ENCODE measurements around the gene FAM107B. TPM values are rescaled to one million over a fixed set of nuclear protein-coding genes. Genes with fewer than 3 reads are reported as not detected.
A peak's percentile ranks its signal among the peaks of the same experiment; 100 is the strongest.

FAM107B gene
- total and polyA plus RNA-seq, 2 of the 8 experiments (the other 6 are each of a cell fraction or from before 2014, with no cell fraction given), result 7.5 to 28.1 TPM

DNA sequence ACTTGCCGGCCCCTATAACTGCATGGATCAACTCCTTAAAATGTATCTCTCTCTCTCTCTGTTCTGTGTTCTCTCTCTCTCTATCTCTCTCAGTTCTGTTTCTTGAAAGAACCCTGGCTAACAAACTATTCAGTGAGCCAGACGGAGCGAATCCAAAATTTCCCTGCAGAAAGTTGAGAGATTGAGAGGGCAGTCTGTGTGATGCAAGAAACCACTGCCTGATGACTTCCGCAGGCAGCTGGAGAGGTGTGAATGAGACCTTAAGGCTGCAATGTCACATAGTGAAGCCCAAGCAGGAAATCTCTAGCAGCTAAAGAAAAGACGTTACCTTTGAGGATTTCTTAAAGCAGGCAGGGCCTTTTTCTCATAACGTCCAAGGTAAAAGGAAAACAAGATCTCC, 17.3 kb downstream of the FAM107B start:
- Histone ChIP-seq H3K79me1 (ENCODE audit: low read depth, low read length) (no peaks in the 10 kb centered on the region), H3K14ac (ENCODE audit: insufficient read length) (no peak overlapping the region), H3K4me3 (ENCODE audit: extremely low read depth in 1 of 4, insufficient read depth in 2 of 4, low read depth in 3 of 4, low read length in 4 of 4) (no peak overlapping the region), H3K56ac (replicated peaks; ENCODE audit: insufficient read length, low read depth, low read length) (no peak overlapping the region), H3K79me2 (ENCODE audit: control insufficient read depth in 1 of 2, insufficient read depth in 2 of 2, low read length in 2 of 2) (no peaks in the 10 kb centered on the region), H4K8ac (ENCODE audit: extremely low read depth, insufficient read depth, low read length) (no peak overlapping the region), H3K27ac (ENCODE audit: low read depth, low read length) (no peak overlapping the region), H3K27me3 (replicated peaks in 1 of 4; ENCODE audit: control insufficient read depth in 3 of 4, extremely low read depth in 1 of 4, insufficient read depth in 3 of 4, low read length in 3 of 4) (no peaks in the 10 kb centered on the region), H3K4me2 (ENCODE audit: insufficient read depth in 1 of 2, low read depth in 2 of 2, low read length in 2 of 2) (no peak overlapping the region), H2AFZ (ENCODE audit: low read length) (peak overlapping the region; percentile 39; the same call in 1 of the 2 replicates), H4K91ac (replicated peaks; ENCODE audit: insufficient read length, low read length) (no peak overlapping the region), H2BK120ac (replicated peaks; ENCODE audit: low read depth, low read length) (no peak overlapping the region), H4K5ac (ENCODE audit: insufficient read length, low read depth, low read length) (no peak overlapping the region), H3K4ac (replicated peaks; ENCODE audit: insufficient read length, low read depth, low read length) (no peak overlapping the region), H2BK12ac (ENCODE audit: low read depth, low read length) (no peak overlapping the region), H3K9ac (replicated peaks in 1 of 4; ENCODE audit: extremely low read depth in 1 of 4, low read depth in 3 of 4, low read length in 3 of 4) (no peak overlapping the region), H3K36me3 (ENCODE audit: control insufficient read depth in 2 of 4, insufficient read depth in 4 of 4, low read length in 3 of 4) (no peaks in the 10 kb centered on the region), H3K18ac (ENCODE audit: extremely low read depth, low read length) (no peak overlapping the region), H2AK5ac (ENCODE audit: low read depth, low read length) (no peak overlapping the region), H4K20me1 (replicated peaks in 1 of 2; ENCODE audit: control insufficient read depth in 1 of 2, insufficient read depth in 2 of 2, low read length in 2 of 2) (no peaks in the 10 kb centered on the region), H2BK20ac (ENCODE audit: low read length) (no peak overlapping the region), H3K9me3 (ENCODE audit: insufficient read depth in 2 of 2, low read depth in 1 of 2, low read length in 1 of 2) (no peaks in the 10 kb centered on the region), H3K23me2 (ENCODE audit: low read depth, low read length) (no peaks in the 10 kb centered on the region), H3K23ac (ENCODE audit: insufficient read length) (no peak overlapping the region), H3K4me1 (replicated peaks in 1 of 4; ENCODE audit: control insufficient read depth in 3 of 4, insufficient read depth in 4 of 4, low read length in 3 of 4) (no peaks in the 10 kb centered on the region), H2BK15ac (ENCODE audit: low read length) (no peak overlapping the region), H2BK5ac (ENCODE audit: low read depth, low read length) (no peak overlapping the region)
- no peak for DNase-seq (ENCODE audit: low read depth in 1 of 2, low spot score in 2 of 2)
- ChIA-PET CTCF (ENCODE audit: partially characterized antibody) (interaction anchor here (0.6 kb wide), 1 partner anchor 105 kb away, joined by 4 read pairs; no protein-coding TSS in a partner anchor), POLR2A (ENCODE audit: partially characterized antibody) (no interaction called here)
- WGBS, 2 experiments (ENCODE audit: extremely low coverage in 1 of 2, insufficient coverage in 1 of 2, insufficient read length in 1 of 2, insufficient replicate concordance in 2 of 2, low coverage in 1 of 2, low lambda C conversion rate in 2 of 2, missing lambda C conversion rate in 1 of 2), result 82% methylated on average over 6 of the region's 6 CpGs; no CpG with 5 or more reads in 1 of the 2 experiments
- no peak for FAIRE-seq
- no peak for TF ChIP-seq ASH2L (IDR thresholded peaks at IDR 0.05; ENCODE audit: low read length)
- no peak for TF ChIP-seq RXRA (IDR thresholded peaks at IDR 0.05; ENCODE audit: insufficient read depth, low read depth, low read length)
- no peak for TF ChIP-seq KDM4A (IDR thresholded peaks at IDR 0.05; ENCODE audit: low read depth, low read length, severe bottlenecking)
- TF ChIP-seq CREB1 (IDR thresholded peaks at IDR 0.05), result no peak
- no peak for TF ChIP-seq SP4 (IDR thresholded peaks at IDR 0.05; ENCODE audit: low read length)
- TF ChIP-seq SAP30 (IDR thresholded peaks at IDR 0.05; ENCODE audit: insufficient read depth, insufficient replicate concordance, low read length), result no peak
- TF ChIP-seq BRCA1 (IDR thresholded peaks at IDR 0.05; ENCODE audit: low read depth, low read length), result no peak
- TF ChIP-seq KDM1A (IDR thresholded peaks at IDR 0.05; ENCODE audit: borderline replicate concordance, low read length), result no peak
- TF ChIP-seq SRF (IDR thresholded peaks at IDR 0.05; ENCODE audit: low read depth, low read length), result no peak
- no peak for TF ChIP-seq E2F6 (IDR thresholded peaks at IDR 0.05)
- no peak for TF ChIP-seq BACH1 (IDR thresholded peaks at IDR 0.05; ENCODE audit: low read length)
- no peak for TF ChIP-seq TBP (IDR thresholded peaks at IDR 0.05; ENCODE audit: low read depth, low read length)
- no peak for TF ChIP-seq POLR2A (IDR thresholded peaks at IDR 0.05; ENCODE audit: control extremely low read depth in 1 of 2, low read depth in 2 of 2, low read length in 2 of 2)
- TF ChIP-seq SP2 (IDR thresholded peaks at IDR 0.05; ENCODE audit: low read length), result no peak
- no peak for TF ChIP-seq FOSL1 (IDR thresholded peaks at IDR 0.05; ENCODE audit: insufficient read depth, low read depth, low read length)

All from H1 (cell line).